A549 (cell line): Measurements from ENCODE around the gene VPS26A.

ENCODE experiments used
- CTCF ChIP-seq: fragments of >200 bp; sonication (Bioruptor Twin); formaldehyde crosslinking; IDR thresholded peaks from 3 replicates; pipeline ENCODE4 v1.5.1; 2016
- JUNB ChIP-seq: fragments of >200 bp; sonication (Bioruptor Twin); formaldehyde crosslinking; IDR thresholded peaks from 2 replicates; pipeline ENCODE4 v1.6.1; 2016
- RCOR1 ChIP-seq: fragments of 150-350 bp; IDR thresholded peaks from 2 replicates; pipeline ENCODE4 v1.6.1; 2014; ENCODE audit warnings: antibody characterized with exemption, low read length, low read depth
- USF2 ChIP-seq: fragments of 450-650 bp; IDR thresholded peaks from 2 replicates; pipeline ENCODE4 v1.6.1; 2014; ENCODE audit warnings: antibody characterized with exemption

- TF ChIP-seq CTCF: no peak
- no peak for TF ChIP-seq USF2
- no peak for TF ChIP-seq JUNB
- TF ChIP-seq RCOR1: no peak
Measured at GRCh38 chr10:69119896-69120295, 4.1 kb upstream of the VPS26A start.
